Hepatocyte (in vitro differentiated cells): ENCODE measurements around the gene BAZ1A. TPM values are rescaled to one million over a fixed set of nuclear protein-coding genes. Genes with fewer than 3 reads are reported as not detected.

Experiments
- DNase-seq: peaks from one replicate; pipeline ENCODE4 v3.0.0-alpha.2; 2016; ENCODE audit warnings: low spot score
- H2AFZ ChIP-seq: fragments of 200-600 bp; sonication (generic); 2 replicates; pipeline ENCODE4 v1.6.0; 2016; ENCODE audit warnings: antibody characterized with exemption, mild to moderate bottlenecking
- H3K27ac ChIP-seq: fragments of 200-600 bp; sonication (generic); 2 replicates; pipeline ENCODE4 v1.5.1; 2016; ENCODE audit warnings: mild to moderate bottlenecking
- H3K27me3 ChIP-seq: fragments of 200-600 bp; sonication (generic); 2 replicates; pipeline ENCODE4 v1.6.1; 2016
- H3K36me3 ChIP-seq: fragments of 200-600 bp; sonication (generic); replicated peaks from 2 replicates; pipeline ENCODE4 v1.5.1; 2016; ENCODE audit warnings: low read depth; ENCODE audit not compliant: insufficient read depth
- H3K4me1 ChIP-seq: fragments of 200-600 bp; sonication (generic); 2 replicates; pipeline ENCODE4 v1.5.1; 2016; ENCODE audit warnings: mild to moderate bottlenecking, moderate library complexity; ENCODE audit not compliant: insufficient read depth
- H3K4me2 ChIP-seq: fragments of 200-600 bp; sonication (generic); 2 replicates; pipeline ENCODE4 v1.6.0; 2016
- H3K4me3 ChIP-seq: fragments of 200-600 bp; sonication (generic); 2 replicates; pipeline ENCODE4 v1.5.1; 2016; ENCODE audit warnings: mild to moderate bottlenecking
- H3K79me2 ChIP-seq: fragments of 200-600 bp; sonication (generic); 2 replicates; pipeline ENCODE4 v1.6.0; 2017; ENCODE audit warnings: mild to moderate bottlenecking
- H3K9me2 ChIP-seq: fragments of 200-600 bp; sonication (generic); replicated peaks from 2 replicates; pipeline ENCODE4 v1.6.0; 2017; ENCODE audit warnings: mild to moderate bottlenecking; ENCODE audit not compliant: insufficient read depth
- H3K9me3 ChIP-seq: fragments of 200-600 bp; sonication (generic); 2 replicates; pipeline ENCODE4 v1.5.1; 2016; ENCODE audit warnings: low read depth, mild to moderate bottlenecking
- H4K20me1 ChIP-seq: fragments of 200-600 bp; sonication (generic); 2 replicates; pipeline ENCODE4 v1.6.0; 2016; ENCODE audit warnings: mild to moderate bottlenecking; ENCODE audit not compliant: insufficient read depth, poor library complexity, severe bottlenecking
- EZH2 ChIP-seq: fragments of 200-600 bp; sonication (generic); IDR thresholded peaks from 2 replicates; pipeline ENCODE4 v1.6.1; 2016; ENCODE audit warnings: antibody characterized with exemption, mild to moderate bottlenecking, borderline replicate concordance
- EZH2phosphoT487 ChIP-seq: fragments of 200-600 bp; sonication (generic); IDR thresholded peaks from one replicate; pipeline ENCODE4 v1.6.1; 2018; ENCODE audit warnings: antibody characterized with exemption, mild to moderate bottlenecking, low read depth, moderate library complexity; ENCODE audit not compliant: unreplicated experiment, severe bottlenecking
- WGBS: methylation state at CpG from one replicate; pipeline ENCODE4 v1.1.6; 2016; ENCODE audit warnings: low lambda C conversion rate; ENCODE audit errors: missing lambda C conversion rate; 5-methylcytosine and 5-hydroxymethylcytosine counted together
- polyA plus RNA-seq: library from polyadenylated mRNA; unstranded; fragments of >200 nt; fragmentation: Nextera tagmentation; extraction: Ambion mirVana; gene quantifications from 2 replicates; pipeline ENCODE4 v1.2.1, GENCODE V29; 2016
- total RNA-seq: library from RNA; depleted of rRNA; stranded (reverse); fragments of >200 nt; gene quantifications from 2 replicates; pipeline ENCODE4 v1.2.3, GENCODE V29; 2014
- TF ChIP-seq, protein P1 (sequence below): fragments of 200-600 bp; sonication (generic); IDR thresholded peaks from 2 replicates; pipeline ENCODE4 v1.5.1; 2016; ENCODE audit warnings: antibody characterized with exemption, mild to moderate bottlenecking; ENCODE audit not compliant: poor library complexity

Gene BAZ1A
- total and polyA plus RNA-seq, 2 experiments from 2014 or later, result 20.9 to 24.7 TPM

DNA sequence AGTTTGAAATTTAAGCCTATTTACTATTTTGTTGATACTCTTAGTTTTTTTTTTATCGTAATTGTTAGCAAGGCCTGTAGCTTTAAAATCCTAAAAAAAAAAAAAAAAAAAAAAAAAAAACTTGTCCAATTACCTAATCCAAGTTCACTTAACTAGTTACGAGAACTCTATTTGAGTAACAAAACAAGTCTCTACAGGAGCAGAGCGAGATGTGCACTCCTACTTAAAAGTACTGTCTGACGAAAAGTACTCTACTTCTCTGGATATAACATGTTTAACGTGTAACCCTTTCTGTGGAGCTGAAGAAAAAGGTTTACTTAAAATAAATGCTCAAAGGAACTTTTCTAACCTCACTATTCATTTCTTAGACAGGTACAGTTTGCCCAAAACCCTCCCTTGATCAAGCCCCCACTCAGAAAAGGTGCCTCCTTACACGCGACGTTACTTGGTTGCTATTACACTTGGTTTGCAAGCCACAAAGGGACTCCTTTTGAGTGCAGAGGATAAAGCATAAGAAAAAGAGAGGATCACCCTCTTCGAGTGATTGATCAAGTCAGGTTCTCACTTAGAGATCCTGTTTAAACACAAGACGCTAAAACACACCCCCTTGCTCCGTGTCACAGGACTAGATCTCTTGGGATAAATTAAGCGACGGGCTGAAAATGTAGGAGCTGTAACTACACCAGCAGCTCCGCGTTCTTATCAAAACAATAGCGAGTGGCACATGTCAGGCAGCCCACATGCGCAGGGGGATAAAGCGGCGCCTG, 2.2 kb downstream of the BAZ1A start:
- H3K9me3 ChIP-seq, result no peaks in the 10 kb centered on the region
- H3K4me1 ChIP-seq, result peaks cover 14% of the 10 kb centered on the region
- H2AFZ ChIP-seq, result peak overlapping the region; percentile 92
- H3K9me2 ChIP-seq, result no peaks in the 10 kb centered on the region
- H3K79me2 ChIP-seq, result peaks cover 51% of the 10 kb centered on the region
- H4K20me1 ChIP-seq, result no peaks in the 10 kb centered on the region
- DNase-seq, result peak; percentile 23
- H3K4me3 ChIP-seq, result peak overlapping the region; percentile 92
- H3K4me2 ChIP-seq, result peak overlapping the region; percentile 79
- TF ChIP-seq EZH2phosphoT487 (no peak), EZH2 (no peak)
- TF ChIP-seq, protein P1, sequence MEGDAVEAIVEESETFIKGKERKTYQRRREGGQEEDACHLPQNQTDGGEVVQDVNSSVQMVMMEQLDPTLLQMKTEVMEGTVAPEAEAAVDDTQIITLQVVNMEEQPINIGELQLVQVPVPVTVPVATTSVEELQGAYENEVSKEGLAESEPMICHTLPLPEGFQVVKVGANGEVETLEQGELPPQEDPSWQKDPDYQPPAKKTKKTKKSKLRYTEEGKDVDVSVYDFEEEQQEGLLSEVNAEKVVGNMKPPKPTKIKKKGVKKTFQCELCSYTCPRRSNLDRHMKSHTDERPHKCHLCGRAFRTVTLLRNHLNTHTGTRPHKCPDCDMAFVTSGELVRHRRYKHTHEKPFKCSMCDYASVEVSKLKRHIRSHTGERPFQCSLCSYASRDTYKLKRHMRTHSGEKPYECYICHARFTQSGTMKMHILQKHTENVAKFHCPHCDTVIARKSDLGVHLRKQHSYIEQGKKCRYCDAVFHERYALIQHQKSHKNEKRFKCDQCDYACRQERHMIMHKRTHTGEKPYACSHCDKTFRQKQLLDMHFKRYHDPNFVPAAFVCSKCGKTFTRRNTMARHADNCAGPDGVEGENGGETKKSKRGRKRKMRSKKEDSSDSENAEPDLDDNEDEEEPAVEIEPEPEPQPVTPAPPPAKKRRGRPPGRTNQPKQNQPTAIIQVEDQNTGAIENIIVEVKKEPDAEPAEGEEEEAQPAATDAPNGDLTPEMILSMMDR, result no peak
- no peaks in the 10 kb centered on the region for H3K27me3 ChIP-seq
- no peaks in the 10 kb centered on the region for H3K36me3 ChIP-seq
- WGBS, result 4% methylated on average over 19 of the region's 19 CpGs
- H3K27ac ChIP-seq, result peak overlapping the region; percentile 99

DNA sequence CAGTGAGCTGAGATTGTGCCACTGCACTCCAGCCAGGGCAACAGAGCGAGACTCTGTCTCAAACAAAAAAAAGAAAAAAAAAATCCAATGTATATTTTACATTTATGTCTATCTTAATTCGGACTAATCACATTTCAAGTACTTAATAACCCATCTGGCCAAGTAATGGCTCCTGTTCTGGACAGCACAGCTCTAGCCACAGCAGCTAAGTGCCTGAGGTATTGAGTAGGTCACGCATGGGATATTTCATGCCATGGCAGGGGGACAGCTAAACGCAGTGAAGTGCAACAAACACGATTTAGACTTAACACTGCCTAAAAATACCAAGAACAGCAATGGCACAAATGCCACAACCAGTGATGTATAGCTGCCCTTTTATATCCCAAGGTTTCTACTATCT, 8.0 kb downstream of the BAZ1A start:
- no peaks in the 10 kb centered on the region for H3K9me3 ChIP-seq
- no peaks in the 10 kb centered on the region for H4K20me1 ChIP-seq
- H3K36me3 ChIP-seq, result no peaks in the 10 kb centered on the region
- no peak for TF ChIP-seq EZH2phosphoT487
- no peak for TF ChIP-seq EZH2
- TF ChIP-seq, protein P1, result no peak
- peaks cover 5% of the 10 kb centered on the region for H3K4me1 ChIP-seq
- H3K27me3 ChIP-seq, result no peaks in the 10 kb centered on the region
- no peaks in the 10 kb centered on the region for H3K9me2 ChIP-seq
- WGBS, result 76% methylated on average over 5 of the region's 5 CpGs
- H3K79me2 ChIP-seq, result peaks cover 88% of the 10 kb centered on the region
- no peak overlapping the region for H2AFZ ChIP-seq
- no peak for DNase-seq
- no peak overlapping the region for H3K4me2 ChIP-seq
- no peak overlapping the region for H3K27ac ChIP-seq
- no peak overlapping the region for H3K4me3 ChIP-seq

DNA sequence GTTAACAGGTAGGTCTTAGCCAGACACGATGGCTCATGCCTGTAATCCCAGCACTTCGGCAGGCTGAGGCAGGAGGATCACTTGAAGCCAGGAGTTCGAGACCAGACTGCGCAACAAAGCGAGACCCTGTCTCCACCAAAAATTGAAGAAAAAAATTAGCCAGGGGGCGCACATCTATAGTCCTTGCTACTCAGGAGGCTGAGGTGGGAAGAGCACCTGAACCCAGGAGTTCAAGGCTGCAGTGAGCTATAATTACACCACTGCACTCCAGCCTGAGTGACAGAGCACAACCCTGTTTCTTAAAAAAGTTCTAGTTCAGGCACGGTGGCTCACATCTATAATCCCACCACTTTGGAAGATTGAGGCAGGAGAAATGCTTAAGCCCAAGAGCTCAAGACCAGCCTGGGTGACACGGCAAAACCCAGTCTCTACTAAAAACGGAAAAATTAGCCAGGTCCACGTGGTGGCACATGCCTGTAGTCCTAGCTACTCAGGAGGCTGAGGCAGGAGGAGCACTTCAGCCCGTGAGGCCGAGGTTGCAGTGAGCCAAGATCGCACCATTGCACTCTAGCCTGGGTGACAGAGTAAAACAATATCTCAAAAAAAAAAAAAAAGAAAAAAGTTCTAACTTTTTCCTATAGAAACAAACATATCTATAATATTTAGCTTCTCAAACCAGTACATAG, 9.1 kb downstream of the BAZ1A start:
- Histone ChIP-seq H3K9me2 (no peaks in the 10 kb centered on the region), H3K27ac (no peak overlapping the region), H2AFZ (no peak overlapping the region), H3K27me3 (no peaks in the 10 kb centered on the region), H3K4me2 (no peak overlapping the region), H3K4me1 (no peaks in the 10 kb centered on the region), H3K4me3 (no peak overlapping the region), H3K79me2 (peaks cover 76% of the 10 kb centered on the region), H4K20me1 (no peaks in the 10 kb centered on the region), H3K9me3 (no peaks in the 10 kb centered on the region), H3K36me3 (no peaks in the 10 kb centered on the region)
- no peak for DNase-seq
- WGBS, result 99% methylated on average over 13 of the region's 13 CpGs
- TF ChIP-seq, protein P1, result no peak
- TF ChIP-seq EZH2phosphoT487, result no peak
- no peak for TF ChIP-seq EZH2
